ENCODE measurements around the gene PRKCA. TPM values are rescaled to one million over a fixed set of nuclear protein-coding genes. Genes with fewer than 3 reads are reported as not detected.

Gene PRKCA
- total RNA-seq, 1 experiment from 2014 or later, result 29.5 TPM

GRCh38 chr17:66448026-66448639 is 145.7 kb downstream of the PRKCA start:
- no peak overlapping the region for H3K4me3 Mint-ChIP-seq
- ATAC-seq (no peak), DNase-seq (ENCODE audit: low spot score) (no peak)
- no peaks in the 10 kb centered on the region for H3K27me3 Mint-ChIP-seq (ENCODE audit: low read depth)
- H3K27ac Mint-ChIP-seq, result 0 out of 2 replicates have a peak overlapping the region, but pooled peaks have one; percentile 30
- H3K9me3 Mint-ChIP-seq, result no peaks in the 10 kb centered on the region
- H3K4me1 Mint-ChIP-seq, result peaks cover 53% of the 10 kb centered on the region
- ChIA-PET CTCF (interaction anchor here (1.0 kb wide), 1 partner anchor 81 kb away, joined by 3 read pairs; no protein-coding TSS in a partner anchor), POLR2A (no interaction called here)
- H3K36me3 Mint-ChIP-seq, result no peaks in the 10 kb centered on the region
- no peak for TF ChIP-seq IRF1 (CRISPR knock-in tag; IDR thresholded peaks at IDR 0.05)
- TF ChIP-seq, protein P1, sequence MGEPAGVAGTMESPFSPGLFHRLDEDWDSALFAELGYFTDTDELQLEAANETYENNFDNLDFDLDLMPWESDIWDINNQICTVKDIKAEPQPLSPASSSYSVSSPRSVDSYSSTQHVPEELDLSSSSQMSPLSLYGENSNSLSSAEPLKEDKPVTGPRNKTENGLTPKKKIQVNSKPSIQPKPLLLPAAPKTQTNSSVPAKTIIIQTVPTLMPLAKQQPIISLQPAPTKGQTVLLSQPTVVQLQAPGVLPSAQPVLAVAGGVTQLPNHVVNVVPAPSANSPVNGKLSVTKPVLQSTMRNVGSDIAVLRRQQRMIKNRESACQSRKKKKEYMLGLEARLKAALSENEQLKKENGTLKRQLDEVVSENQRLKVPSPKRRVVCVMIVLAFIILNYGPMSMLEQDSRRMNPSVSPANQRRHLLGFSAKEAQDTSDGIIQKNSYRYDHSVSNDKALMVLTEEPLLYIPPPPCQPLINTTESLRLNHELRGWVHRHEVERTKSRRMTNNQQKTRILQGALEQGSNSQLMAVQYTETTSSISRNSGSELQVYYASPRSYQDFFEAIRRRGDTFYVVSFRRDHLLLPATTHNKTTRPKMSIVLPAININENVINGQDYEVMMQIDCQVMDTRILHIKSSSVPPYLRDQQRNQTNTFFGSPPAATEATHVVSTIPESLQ (CRISPR knock-in tag; IDR thresholded peaks at IDR 0.05), result no peak
- TF ChIP-seq NFYB (CRISPR knock-in tag; conservative IDR thresholded peaks at IDR 0.05; ENCODE audit: low read depth), result no peak
- no peak for TF ChIP-seq EMX1 (CRISPR knock-in tag; IDR thresholded peaks at IDR 0.05)
- no peak for TF ChIP-seq ZBTB43 (CRISPR knock-in tag; IDR thresholded peaks at IDR 0.05)
- no peak for TF ChIP-seq OVOL2 (CRISPR knock-in tag; IDR thresholded peaks at IDR 0.05; ENCODE audit: borderline replicate concordance)
- TF ChIP-seq E2F5 (CRISPR knock-in tag; IDR thresholded peaks at IDR 0.05), result no peak
- TF ChIP-seq, protein P2, sequence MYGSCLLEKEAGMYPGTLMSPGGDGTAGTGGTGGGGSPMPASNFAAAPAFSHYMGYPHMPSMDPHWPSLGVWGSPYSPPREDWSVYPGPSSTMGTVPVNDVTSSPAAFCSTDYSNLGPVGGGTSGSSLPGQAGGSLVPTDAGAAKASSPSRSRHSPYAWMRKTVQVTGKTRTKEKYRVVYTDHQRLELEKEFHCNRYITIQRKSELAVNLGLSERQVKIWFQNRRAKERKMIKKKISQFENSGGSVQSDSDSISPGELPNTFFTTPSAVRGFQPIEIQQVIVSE (CRISPR knock-in tag; IDR thresholded peaks at IDR 0.05; ENCODE audit: borderline replicate concordance), result no peak
- TF ChIP-seq NFATC4 (CRISPR knock-in tag; IDR thresholded peaks at IDR 0.05), result no peak
- no peak for TF ChIP-seq ATF3 (CRISPR knock-in tag; conservative IDR thresholded peaks at IDR 0.05)
- no peak for TF ChIP-seq NR1H2 (CRISPR knock-in tag; IDR thresholded peaks at IDR 0.05)
- TF ChIP-seq SP1 (CRISPR knock-in tag; conservative IDR thresholded peaks at IDR 0.05), result no peak
- TF ChIP-seq MXD4 (CRISPR knock-in tag; IDR thresholded peaks at IDR 0.05; ENCODE audit: borderline replicate concordance), result no peak
- TF ChIP-seq, protein P3, sequence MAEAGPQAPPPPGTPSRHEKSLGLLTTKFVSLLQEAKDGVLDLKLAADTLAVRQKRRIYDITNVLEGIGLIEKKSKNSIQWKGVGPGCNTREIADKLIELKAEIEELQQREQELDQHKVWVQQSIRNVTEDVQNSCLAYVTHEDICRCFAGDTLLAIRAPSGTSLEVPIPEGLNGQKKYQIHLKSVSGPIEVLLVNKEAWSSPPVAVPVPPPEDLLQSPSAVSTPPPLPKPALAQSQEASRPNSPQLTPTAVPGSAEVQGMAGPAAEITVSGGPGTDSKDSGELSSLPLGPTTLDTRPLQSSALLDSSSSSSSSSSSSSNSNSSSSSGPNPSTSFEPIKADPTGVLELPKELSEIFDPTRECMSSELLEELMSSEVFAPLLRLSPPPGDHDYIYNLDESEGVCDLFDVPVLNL (CRISPR knock-in tag; IDR thresholded peaks at IDR 0.05; ENCODE audit: borderline replicate concordance, low read depth), result no peak
- no peak for TF ChIP-seq PRDM15 (CRISPR knock-in tag; IDR thresholded peaks at IDR 0.05)
- TF ChIP-seq ZNF671 (CRISPR knock-in tag; IDR thresholded peaks at IDR 0.05), result no peak
- no peak for TF ChIP-seq NFE2L1 (CRISPR knock-in tag; IDR thresholded peaks at IDR 0.05)
- no peak for TF ChIP-seq GTF2I (CRISPR knock-in tag; conservative IDR thresholded peaks at IDR 0.05)
- TF ChIP-seq, protein P4, sequence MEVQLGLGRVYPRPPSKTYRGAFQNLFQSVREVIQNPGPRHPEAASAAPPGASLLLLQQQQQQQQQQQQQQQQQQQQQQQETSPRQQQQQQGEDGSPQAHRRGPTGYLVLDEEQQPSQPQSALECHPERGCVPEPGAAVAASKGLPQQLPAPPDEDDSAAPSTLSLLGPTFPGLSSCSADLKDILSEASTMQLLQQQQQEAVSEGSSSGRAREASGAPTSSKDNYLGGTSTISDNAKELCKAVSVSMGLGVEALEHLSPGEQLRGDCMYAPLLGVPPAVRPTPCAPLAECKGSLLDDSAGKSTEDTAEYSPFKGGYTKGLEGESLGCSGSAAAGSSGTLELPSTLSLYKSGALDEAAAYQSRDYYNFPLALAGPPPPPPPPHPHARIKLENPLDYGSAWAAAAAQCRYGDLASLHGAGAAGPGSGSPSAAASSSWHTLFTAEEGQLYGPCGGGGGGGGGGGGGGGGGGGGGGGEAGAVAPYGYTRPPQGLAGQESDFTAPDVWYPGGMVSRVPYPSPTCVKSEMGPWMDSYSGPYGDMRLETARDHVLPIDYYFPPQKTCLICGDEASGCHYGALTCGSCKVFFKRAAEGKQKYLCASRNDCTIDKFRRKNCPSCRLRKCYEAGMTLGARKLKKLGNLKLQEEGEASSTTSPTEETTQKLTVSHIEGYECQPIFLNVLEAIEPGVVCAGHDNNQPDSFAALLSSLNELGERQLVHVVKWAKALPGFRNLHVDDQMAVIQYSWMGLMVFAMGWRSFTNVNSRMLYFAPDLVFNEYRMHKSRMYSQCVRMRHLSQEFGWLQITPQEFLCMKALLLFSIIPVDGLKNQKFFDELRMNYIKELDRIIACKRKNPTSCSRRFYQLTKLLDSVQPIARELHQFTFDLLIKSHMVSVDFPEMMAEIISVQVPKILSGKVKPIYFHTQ (CRISPR knock-in tag; IDR thresholded peaks at IDR 0.05), result no peak

All from WTC11 (cell line).